Right atrium auricular region (tissue), 2 donors: ENCODE measurements around the gene DENND1A. TPM values are rescaled to one million over a fixed set of nuclear protein-coding genes. Genes with fewer than 3 reads are reported as not detected.

Source experiments
- DNase-seq: peaks from one replicate; pipeline ENCODE4 v3.0.0-alpha.2; 2019; ENCODE audit warnings: low spot score
- H3K27ac ChIP-seq, 2 donors: fragments of 200-600 bp; sonication (generic); 1 replicate in 1 of 2; 2 replicates in 1 of 2; pipeline ENCODE4 v1.5.1; 2016 to 2019
- H3K27me3 ChIP-seq, 2 donors: fragments of 200-600 bp; sonication (generic); one replicate each; pipeline versions ENCODE4 v1.5.1 to v1.6.0; 2017 to 2019
- H3K36me3 ChIP-seq: fragments of 200-600 bp; sonication (generic); one replicate; pipeline ENCODE4 v1.5.1; 2016
- H3K4me1 ChIP-seq, 2 donors: fragments of 200-600 bp; sonication (generic); one replicate each; pipeline versions ENCODE4 v1.5.1 to v1.6.0; 2017 to 2019
- H3K4me3 ChIP-seq, 2 donors: fragments of 200-600 bp; sonication (generic); 1 replicate in 1 of 2; 2 replicates in 1 of 2; pipeline ENCODE4 v1.5.1; 2017 to 2019; ENCODE audit warnings: mild to moderate bottlenecking in 1 of 2, moderate library complexity in 1 of 2
- H3K9me3 ChIP-seq, 2 donors: fragments of 200-600 bp; sonication (generic); one replicate each; pipeline ENCODE4 v1.5.1; 2019
- total RNA-seq, 2 donors: library from RNA; depleted of rRNA; stranded (reverse); fragments of >200 nt; gene quantifications; one replicate each; pipeline ENCODE4 v1.1.0, GENCODE V29; 2016
- TF ChIP-seq, protein P1 (sequence below), 2 donors: fragments of 200-600 bp; sonication (generic); IDR thresholded peaks; one replicate each; pipeline ENCODE4 v1.5.1; 2019; ENCODE audit warnings: antibody characterized with exemption in 2 of 2

The DENND1A gene
- total RNA-seq, 2 donors from 2014 or later, result 14.9 to 23.6 TPM

DNA sequence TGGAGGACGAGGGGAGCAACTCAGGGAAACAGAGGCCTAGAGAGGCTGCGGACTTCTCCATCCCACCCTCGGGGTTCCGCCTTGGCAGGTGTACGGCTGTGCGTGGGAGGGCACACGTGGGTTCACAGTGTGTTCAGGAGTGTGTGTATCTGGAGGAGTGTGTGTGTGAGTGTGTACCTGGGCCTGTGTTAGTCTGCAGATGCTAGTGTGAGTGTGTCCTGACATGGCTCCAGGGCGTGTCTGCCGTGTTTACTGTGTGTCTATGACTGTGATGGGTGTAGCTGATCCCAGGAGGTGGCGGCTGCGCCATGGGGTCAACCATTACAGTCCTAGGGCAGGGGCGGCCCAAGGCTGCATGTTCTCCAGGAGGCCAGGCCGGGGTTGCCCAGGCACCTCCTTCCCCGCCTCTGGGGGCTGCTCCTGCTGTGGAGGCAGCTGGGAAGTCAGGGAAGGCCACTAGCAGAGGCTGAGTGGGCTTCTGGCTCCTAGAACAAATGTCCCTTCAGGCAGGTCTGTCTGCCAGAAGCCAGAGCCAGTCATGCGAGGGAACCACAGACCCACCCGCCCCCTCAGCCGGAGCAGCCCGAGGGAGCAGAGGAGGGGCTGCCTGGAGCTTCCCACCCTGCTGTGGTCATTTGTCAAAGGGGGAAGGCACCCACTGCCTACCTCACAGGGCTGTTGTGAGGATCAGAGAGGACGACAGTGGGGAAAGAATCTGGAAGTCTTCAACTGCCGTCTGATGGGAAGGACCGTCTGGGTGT lies 552.5 kb downstream of the DENND1A start:
- peaks cover 3 to 7% of the 10 kb centered on the region in 2 donors for H3K27me3 ChIP-seq
- peaks cover 3% of the 10 kb centered on the region for H3K36me3 ChIP-seq
- no peak for DNase-seq
- no peaks in the 10 kb centered on the region for H3K9me3 ChIP-seq
- no peak overlapping the region for H3K27ac ChIP-seq
- TF ChIP-seq, protein P1, sequence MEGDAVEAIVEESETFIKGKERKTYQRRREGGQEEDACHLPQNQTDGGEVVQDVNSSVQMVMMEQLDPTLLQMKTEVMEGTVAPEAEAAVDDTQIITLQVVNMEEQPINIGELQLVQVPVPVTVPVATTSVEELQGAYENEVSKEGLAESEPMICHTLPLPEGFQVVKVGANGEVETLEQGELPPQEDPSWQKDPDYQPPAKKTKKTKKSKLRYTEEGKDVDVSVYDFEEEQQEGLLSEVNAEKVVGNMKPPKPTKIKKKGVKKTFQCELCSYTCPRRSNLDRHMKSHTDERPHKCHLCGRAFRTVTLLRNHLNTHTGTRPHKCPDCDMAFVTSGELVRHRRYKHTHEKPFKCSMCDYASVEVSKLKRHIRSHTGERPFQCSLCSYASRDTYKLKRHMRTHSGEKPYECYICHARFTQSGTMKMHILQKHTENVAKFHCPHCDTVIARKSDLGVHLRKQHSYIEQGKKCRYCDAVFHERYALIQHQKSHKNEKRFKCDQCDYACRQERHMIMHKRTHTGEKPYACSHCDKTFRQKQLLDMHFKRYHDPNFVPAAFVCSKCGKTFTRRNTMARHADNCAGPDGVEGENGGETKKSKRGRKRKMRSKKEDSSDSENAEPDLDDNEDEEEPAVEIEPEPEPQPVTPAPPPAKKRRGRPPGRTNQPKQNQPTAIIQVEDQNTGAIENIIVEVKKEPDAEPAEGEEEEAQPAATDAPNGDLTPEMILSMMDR (IDR thresholded peaks at IDR 0.05), result no peak
- peaks cover 0 to 15% of the 10 kb centered on the region in 2 donors for H3K4me1 ChIP-seq
- no peak overlapping the region for H3K4me3 ChIP-seq

DNA sequence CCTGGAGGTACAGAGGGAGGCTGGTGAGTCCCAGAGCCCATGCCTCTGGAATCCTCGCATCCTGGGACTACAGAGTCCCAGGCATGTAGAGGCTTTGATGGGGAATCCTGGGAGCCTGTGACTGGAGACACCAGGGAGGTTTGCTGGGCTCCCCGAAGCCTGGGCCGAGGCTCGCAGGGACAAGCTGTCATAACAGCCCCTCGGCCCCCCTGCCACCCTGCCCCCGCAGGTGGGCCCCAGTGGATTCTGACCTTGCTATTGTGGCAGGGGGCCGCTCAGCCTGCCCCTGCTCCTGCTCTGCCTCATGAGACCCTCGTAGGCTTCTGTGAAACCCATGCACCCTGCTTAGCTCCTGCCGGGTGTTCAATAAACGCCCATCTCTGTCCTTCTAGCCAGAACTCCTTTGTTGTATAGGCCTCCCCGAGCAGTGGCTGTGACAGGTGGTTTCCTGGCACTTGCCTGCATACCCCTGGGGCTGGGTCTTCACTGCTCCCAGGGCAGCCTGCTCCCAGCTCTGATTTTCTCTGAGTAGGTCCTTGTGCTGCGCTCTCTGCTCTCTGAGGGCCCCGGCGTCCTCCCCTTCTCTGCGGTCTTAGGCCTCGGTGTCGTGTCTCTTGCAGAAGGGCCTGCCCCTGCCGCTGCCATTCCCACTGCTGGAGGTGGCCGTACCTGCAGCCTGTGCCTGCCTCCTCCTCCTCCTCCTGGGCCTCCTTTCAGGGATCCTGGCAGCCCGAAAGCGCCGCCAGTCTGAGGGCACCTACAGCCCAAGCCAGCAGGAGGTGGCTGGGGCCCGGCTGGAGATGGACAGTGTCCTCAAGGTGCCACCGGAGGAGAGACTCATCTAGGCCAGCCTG lies 553.5 kb downstream of the DENND1A start:
- no peaks in the 10 kb centered on the region for H3K9me3 ChIP-seq
- no peaks in the 10 kb centered on the region for H3K36me3 ChIP-seq
- H3K4me1 ChIP-seq, result peaks cover 0 to 15% of the 10 kb centered on the region in 2 donors
- H3K4me3 ChIP-seq, result no peak overlapping the region
- no peak overlapping the region for H3K27ac ChIP-seq
- no peak for DNase-seq
- TF ChIP-seq, protein P1 (IDR thresholded peaks at IDR 0.05), result no peak
- peaks cover 3 to 7% of the 10 kb centered on the region in 2 donors for H3K27me3 ChIP-seq

DNA sequence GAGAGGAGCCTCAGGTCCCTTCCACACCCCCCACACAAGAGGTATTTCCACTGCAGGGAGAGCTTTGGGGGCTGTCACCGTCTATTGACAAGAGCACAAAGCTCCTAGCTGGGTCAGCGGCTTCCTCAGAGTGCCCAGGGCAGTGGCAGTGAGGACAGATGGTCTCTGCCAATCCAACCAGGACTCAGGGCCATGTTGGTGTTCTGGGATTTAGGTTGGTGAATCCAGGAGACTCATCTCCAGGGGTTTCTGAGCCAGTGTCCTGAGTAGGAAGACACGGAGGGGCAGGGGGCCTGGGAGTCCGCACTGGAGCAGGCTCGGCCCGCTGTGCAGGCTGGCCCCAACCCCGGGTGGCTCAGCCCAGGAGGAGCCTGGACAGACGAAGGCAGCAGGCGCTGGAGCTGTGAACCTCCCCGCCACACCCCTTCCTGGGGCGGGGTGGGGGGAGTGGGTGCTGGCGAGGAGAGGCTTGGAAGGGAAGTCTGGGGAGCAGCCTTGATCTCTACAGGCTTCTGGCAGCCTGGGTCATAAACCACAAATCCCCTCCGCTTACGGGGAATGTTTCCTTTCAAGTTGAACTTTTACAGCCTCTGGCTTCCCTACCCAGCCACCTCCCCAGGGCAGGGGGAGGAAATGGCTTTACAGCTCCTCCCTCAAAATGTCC lies 554.3 kb downstream of the DENND1A start:
- no peaks in the 10 kb centered on the region for H3K36me3 ChIP-seq
- no peak overlapping the region for H3K27ac ChIP-seq
- TF ChIP-seq, protein P1 (IDR thresholded peaks at IDR 0.05), result no peak
- no peak overlapping the region for H3K4me3 ChIP-seq
- DNase-seq, result no peak
- H3K4me1 ChIP-seq, result peaks cover 0 to 15% of the 10 kb centered on the region in 2 donors
- H3K27me3 ChIP-seq, result peaks cover 3 to 7% of the 10 kb centered on the region in 2 donors
- no peaks in the 10 kb centered on the region for H3K9me3 ChIP-seq

DNA sequence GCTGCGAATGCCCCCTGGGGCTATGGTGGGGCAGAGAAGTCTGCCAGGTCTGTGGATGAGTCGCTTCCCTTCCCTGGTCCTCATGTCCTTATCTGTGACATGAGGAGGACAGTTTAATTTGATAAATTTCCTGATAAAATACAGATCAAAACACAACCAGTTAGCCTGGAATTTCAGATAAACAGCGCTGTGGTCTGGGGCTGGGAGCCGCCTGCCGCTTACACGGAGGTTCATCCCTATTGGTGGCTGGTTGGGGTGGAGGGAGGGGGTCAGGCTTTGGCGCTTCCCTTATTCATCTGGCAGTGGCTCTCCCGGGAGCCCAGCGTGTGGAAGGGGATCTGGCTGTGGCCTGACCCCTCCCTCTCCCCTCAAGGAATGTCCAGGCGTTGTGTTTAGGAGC lies 556.0 kb downstream of the DENND1A start:
- H3K36me3 ChIP-seq, result no peaks in the 10 kb centered on the region
- no peak for DNase-seq
- H3K27ac ChIP-seq, result no peak overlapping the region
- peaks cover 3 to 7% of the 10 kb centered on the region in 2 donors for H3K27me3 ChIP-seq
- no peaks in the 10 kb centered on the region for H3K9me3 ChIP-seq
- TF ChIP-seq, protein P1 (IDR thresholded peaks at IDR 0.05), result no peak
- H3K4me1 ChIP-seq, result peaks cover 0 to 15% of the 10 kb centered on the region in 2 donors
- H3K4me3 ChIP-seq, result no peak overlapping the region

DNA sequence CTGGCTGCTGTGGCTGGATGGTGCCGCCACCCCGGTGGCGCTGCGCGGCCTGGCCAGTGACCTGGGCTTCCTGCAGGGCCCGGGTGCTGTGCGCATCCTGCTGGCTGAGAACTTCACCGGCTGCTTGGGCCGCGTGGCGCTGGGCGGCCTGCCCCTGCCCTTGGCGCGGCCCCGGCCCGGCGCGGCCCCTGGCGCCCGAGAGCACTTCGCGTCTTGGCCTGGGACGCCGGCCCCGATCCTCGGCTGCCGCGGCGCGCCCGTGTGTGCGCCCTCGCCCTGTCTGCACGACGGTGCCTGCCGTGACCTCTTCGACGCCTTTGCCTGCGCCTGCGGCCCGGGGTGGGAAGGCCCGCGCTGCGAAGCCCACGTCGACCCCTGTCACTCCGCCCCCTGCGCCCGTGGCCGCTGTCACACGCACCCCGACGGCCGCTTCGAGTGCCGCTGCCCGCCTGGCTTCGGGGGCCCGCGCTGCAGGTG lies 556.4 kb downstream of the DENND1A start:
- no peaks in the 10 kb centered on the region for H3K36me3 ChIP-seq
- DNase-seq, result no peak
- H3K27ac ChIP-seq, result no peak overlapping the region
- no peaks in the 10 kb centered on the region for H3K9me3 ChIP-seq
- H3K4me1 ChIP-seq, result peaks cover 0 to 19% of the 10 kb centered on the region in 2 donors
- H3K27me3 ChIP-seq, result peaks cover 3 to 7% of the 10 kb centered on the region in 2 donors
- H3K4me3 ChIP-seq, result no peak overlapping the region
- TF ChIP-seq, protein P1 (IDR thresholded peaks at IDR 0.05), result no peak
